Vagina (tissue), 2 donors: ENCODE measurements around the gene NCOR1.

Source experiments
- CTCF ChIP-seq, 3 experiments: fragments of 450-650 bp in 2 of 3; fragments of 200-600 bp in 1 of 3; sonication (generic) in 1 of 3; IDR thresholded peaks; one replicate each; pipeline ENCODE4 v1.5.1; 2017 to 2019; ENCODE audit warnings: antibody characterized with exemption in 3 of 3, mild to moderate bottlenecking in 2 of 3, moderate library complexity in 2 of 3
- POLR2A ChIP-seq, 2 donors: fragments of 450-650 bp; IDR thresholded peaks; one replicate each; pipeline ENCODE4 v1.6.1; 2017; ENCODE audit warnings: antibody characterized with exemption in 2 of 2, mild to moderate bottlenecking in 2 of 2, moderate library complexity in 2 of 2

GRCh38 chr17:16155536-16155935 lies 59.8 kb downstream of the NCOR1 start:
- TF ChIP-seq CTCF (IDR thresholded peaks at IDR 0.05) = no peak
- no peak for TF ChIP-seq POLR2A (IDR thresholded peaks at IDR 0.05)
